ENCODE results near the gene MIS12. TPM values are rescaled to one million over a fixed set of nuclear protein-coding genes. Genes with fewer than 3 reads are reported as not detected.

The MIS12 gene
- total and polyA plus RNA-seq, 9 of the 15 experiments (the other 6 are each of a cell fraction or from before 2014, with no cell fraction given) = 13.5 to 31.9 (median 25.5) TPM

GRCh38 chr17:5480962-5481361 is 5.4 kb upstream of the MIS12 start:
- intact Hi-C loops (cut with micrococcal nuclease) (no loop called here), in situ Hi-C loops (cut with MboI) (no loop called here)
- peaks cover 0 to 8% of the 10 kb centered on the region in 2 experiments; a peak in 1 of 5 replicates for H3K4me1 ChIP-seq (replicated peaks in 1 of 2; ENCODE audit: control insufficient read depth in 2 of 2, insufficient read depth in 2 of 2, low read length in 2 of 2)
- ATAC-seq (no peak), DNase-seq (ENCODE audit: extremely low read depth in 1 of 4, low spot score in 3 of 4) (no peak), FAIRE-seq (no peak)
- no peaks in the 10 kb centered on the region for H3K9me1 ChIP-seq (ENCODE audit: control insufficient read depth, insufficient read depth, low read length)
- H4K20me1 ChIP-seq (replicated peaks; ENCODE audit: control insufficient read depth, insufficient read depth, low read length) = no peaks in the 10 kb centered on the region; the same call in 1 of the 2 replicates
- H3K4me2 ChIP-seq (ENCODE audit: insufficient read depth, low read length) = no peak overlapping the region
- peaks cover 22% of the 10 kb centered on the region for H3K79me2 ChIP-seq (ENCODE audit: control insufficient read depth, insufficient read depth, low read length)
- CTCF ChIA-PET (ENCODE audit: low intra/inter-chr PET ratio) = no interaction called here
- 93% methylated on average over 6 of the region's 6 CpGs for WGBS (ENCODE audit: insufficient coverage, low coverage, missing lambda C conversion rate)
- H3K27ac ChIP-seq (ENCODE audit: extremely low read depth, low read depth, low read length) = no peak overlapping the region
- POLR2A ChIA-PET = no interaction called here
- no peaks in the 10 kb centered on the region for H3K9me3 ChIP-seq (replicated peaks; ENCODE audit: control insufficient read depth, insufficient read depth, low read depth, low read length)
- BruUV-seq (replicated peaks) = no TSS peak
- no peak overlapping the region for H3K9ac ChIP-seq (ENCODE audit: insufficient read depth in 1 of 2, low read depth in 2 of 2, low read length in 2 of 2)
- H3K27me3 ChIP-seq (ENCODE audit: control insufficient read depth in 2 of 2, insufficient read depth in 2 of 2, low read length in 2 of 2) = no peaks in the 10 kb centered on the region
- no peak overlapping the region for H3K4me3 ChIP-seq
- TF ChIP-seq NR2C2 (CRISPR knock-in tag; IDR thresholded peaks at IDR 0.05) = no peak
- TF ChIP-seq NR2C2 (tag; IDR thresholded peaks at IDR 0.05) = no peak
- TF ChIP-seq KLF16 (IDR thresholded peaks at IDR 0.05) = no peak
- TF ChIP-seq CCAR2 (IDR thresholded peaks at IDR 0.05; ENCODE audit: low read depth, low read length) = no peak
- no peak for TF ChIP-seq TAF9B (IDR thresholded peaks at IDR 0.05; ENCODE audit: partially characterized antibody)
- TF ChIP-seq ZNF124 (CRISPR knock-in tag; IDR thresholded peaks at IDR 0.05) = no peak
- no peak for TF ChIP-seq PHF20 (IDR thresholded peaks at IDR 0.05; ENCODE audit: partially characterized antibody)
- TF ChIP-seq ZNF586 (CRISPR knock-in tag; conservative IDR thresholded peaks at IDR 0.05) = no peak
- no peak for TF ChIP-seq ZNF707 (CRISPR knock-in tag; conservative IDR thresholded peaks at IDR 0.05)
- no peak for TF ChIP-seq SMARCC2 (IDR thresholded peaks at IDR 0.05; ENCODE audit: low read depth)
- TF ChIP-seq PRMT5 (CRISPR knock-in tag; IDR thresholded peaks at IDR 0.05) = no peak
- TF ChIP-seq ZNF217 (CRISPR knock-in tag; IDR thresholded peaks at IDR 0.05) = no peak
- H3K36me3 ChIP-seq (ENCODE audit: control insufficient read depth, insufficient read depth, low read length) = peaks cover 82% of the 10 kb centered on the region
- H2AFZ ChIP-seq (ENCODE audit: low read depth, low read length) = no peak overlapping the region

All from K562 (cell line).